Measurements from ENCODE around the gene CFDP1.

The CFDP1 gene

DNA sequence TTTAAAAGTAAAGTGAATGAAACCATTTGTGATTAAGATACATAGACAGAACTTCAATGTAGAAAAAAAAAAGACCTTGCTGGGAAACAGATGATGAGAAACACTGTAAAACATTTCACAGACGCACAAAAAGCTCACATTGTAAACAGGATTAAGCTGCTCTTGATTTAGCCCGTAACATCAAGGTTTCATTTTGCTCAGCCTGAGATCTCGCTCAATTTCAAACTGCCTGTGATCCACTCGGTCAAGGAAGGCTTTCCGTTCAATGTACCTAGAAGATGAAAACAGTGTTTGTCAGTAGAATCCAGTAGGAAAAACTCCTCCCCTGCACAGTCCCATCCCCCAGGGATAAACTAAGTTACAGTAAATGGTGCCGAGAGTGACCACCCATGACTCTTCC, 139.5 kb downstream of the CFDP1 start:
- H3K4me3 ChIP-seq (ENCODE audit: low read depth, low read length): no peak overlapping the region
- TF ChIP-seq, protein P1, sequence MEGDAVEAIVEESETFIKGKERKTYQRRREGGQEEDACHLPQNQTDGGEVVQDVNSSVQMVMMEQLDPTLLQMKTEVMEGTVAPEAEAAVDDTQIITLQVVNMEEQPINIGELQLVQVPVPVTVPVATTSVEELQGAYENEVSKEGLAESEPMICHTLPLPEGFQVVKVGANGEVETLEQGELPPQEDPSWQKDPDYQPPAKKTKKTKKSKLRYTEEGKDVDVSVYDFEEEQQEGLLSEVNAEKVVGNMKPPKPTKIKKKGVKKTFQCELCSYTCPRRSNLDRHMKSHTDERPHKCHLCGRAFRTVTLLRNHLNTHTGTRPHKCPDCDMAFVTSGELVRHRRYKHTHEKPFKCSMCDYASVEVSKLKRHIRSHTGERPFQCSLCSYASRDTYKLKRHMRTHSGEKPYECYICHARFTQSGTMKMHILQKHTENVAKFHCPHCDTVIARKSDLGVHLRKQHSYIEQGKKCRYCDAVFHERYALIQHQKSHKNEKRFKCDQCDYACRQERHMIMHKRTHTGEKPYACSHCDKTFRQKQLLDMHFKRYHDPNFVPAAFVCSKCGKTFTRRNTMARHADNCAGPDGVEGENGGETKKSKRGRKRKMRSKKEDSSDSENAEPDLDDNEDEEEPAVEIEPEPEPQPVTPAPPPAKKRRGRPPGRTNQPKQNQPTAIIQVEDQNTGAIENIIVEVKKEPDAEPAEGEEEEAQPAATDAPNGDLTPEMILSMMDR (IDR thresholded peaks at IDR 0.05; ENCODE audit: borderline replicate concordance, insufficient read depth, low read depth, low read length): no peak

DNA sequence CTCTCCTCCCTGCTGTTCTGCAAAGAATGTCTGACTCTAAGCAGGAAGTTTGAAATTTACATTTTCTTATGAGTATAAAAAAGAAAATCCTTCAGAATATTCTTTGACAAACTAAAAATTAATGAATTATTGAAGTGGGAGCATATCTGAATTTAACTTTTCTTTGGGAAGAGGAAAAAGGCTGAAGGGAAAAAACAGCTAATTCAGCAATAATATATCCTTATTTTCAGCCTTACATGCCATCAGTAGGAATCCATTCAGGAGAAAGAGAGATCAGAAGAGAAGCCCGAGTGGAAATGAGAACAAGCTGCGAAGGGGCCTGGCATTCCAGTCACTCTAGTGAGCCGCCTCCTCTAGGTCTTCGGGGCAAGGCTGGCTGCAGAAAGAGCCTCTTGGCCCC, 140.1 kb downstream of the CFDP1 start:
- TF ChIP-seq, protein P1 (IDR thresholded peaks at IDR 0.05; ENCODE audit: borderline replicate concordance, insufficient read depth, low read depth, low read length): no peak
- no peak overlapping the region for H3K4me3 ChIP-seq (ENCODE audit: low read depth, low read length)

DNA sequence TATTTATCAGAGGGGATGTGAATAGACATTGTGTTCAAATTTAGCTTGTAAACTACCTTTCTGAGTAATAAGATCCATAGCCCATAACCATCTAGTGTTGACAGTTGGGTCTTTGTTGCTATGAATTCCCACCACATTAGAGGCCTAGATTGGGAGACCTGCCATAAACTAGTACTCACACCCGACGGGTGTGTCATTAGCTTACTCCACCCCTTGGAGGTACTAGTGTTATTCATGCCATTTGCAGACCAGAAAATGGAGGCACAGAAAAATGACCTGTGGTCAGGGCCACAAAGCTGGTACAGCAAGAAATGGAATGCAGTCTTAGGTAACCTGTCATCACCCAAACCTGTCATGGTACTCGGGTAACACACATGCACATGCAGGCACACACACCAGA, 140.6 kb downstream of the CFDP1 start:
- TF ChIP-seq, protein P1 (IDR thresholded peaks at IDR 0.05; ENCODE audit: borderline replicate concordance, insufficient read depth, low read depth, low read length): no peak
- no peak overlapping the region for H3K4me3 ChIP-seq (ENCODE audit: low read depth, low read length)

DNA sequence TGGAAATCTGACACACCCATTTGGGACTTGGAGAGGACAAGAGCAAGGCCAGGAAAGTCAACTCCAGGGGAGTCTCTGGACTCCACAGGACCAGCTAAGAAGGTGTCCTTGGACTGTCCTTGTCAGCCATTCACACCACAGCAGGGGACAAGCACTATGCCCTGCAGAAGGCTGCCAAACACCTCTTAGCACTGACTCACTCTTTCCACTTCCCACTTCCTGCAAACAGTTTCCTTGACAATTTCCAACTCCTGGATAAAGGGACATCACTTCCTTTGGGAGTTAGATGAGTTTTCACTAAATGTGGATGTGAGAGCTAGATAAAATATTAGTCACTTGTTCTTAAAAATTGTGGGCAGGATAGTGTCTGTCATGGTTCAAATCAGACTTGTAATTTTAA, 144.1 kb downstream of the CFDP1 start:
- TF ChIP-seq, protein P1 (IDR thresholded peaks at IDR 0.05; ENCODE audit: borderline replicate concordance, insufficient read depth, low read depth, low read length): no peak
- no peak overlapping the region for H3K4me3 ChIP-seq (ENCODE audit: low read depth, low read length)

DNA sequence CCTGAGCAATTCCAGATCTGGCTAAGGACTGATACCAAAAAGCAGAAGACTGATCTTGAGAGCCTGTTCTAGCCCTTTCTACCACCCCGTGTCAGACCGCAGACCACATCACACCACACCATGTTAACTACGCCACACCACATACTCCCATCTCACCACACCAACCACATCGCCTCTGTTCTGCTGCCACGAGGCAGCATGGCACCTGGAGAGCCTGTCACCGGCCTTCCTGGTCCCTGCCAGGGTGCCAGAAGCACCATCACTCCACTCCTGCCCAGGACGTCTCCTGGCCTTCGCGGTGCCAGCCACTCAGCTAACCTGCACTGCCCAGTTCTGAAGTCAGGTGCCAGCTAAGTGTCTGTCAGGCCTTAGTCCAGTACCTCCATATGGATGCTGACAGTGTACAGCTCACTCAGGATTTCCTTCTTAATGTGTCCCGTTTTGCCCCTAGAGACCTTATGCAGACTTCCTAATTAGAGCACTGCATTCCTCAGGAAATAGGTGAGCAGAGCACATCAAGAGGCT, 144.6 kb downstream of the CFDP1 start:
- no peak overlapping the region for H3K4me3 ChIP-seq (ENCODE audit: low read depth, low read length)
- TF ChIP-seq, protein P1 (IDR thresholded peaks at IDR 0.05; ENCODE audit: borderline replicate concordance, insufficient read depth, low read depth, low read length): no peak

DNA sequence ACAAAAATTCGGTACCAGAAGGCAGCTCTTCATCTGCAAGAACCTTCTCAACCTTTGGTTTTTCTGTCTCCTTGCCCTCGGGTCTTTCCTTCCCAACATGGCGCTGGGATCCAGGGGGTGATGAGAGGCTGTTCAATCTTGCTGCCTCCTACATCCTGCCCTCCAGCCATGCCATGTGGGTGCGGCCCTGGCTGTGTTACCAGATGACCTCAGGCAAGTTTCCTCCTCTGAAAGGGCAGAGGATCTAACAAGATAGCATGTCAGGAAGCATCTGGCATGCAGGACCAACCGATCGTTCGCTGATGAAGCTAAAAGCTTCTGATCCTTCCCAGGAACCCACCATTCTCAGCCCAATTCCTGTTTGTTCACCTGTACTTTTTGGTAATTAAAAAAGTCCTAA, 145.1 kb downstream of the CFDP1 start:
- H3K4me3 ChIP-seq (ENCODE audit: low read depth, low read length): no peak overlapping the region
- TF ChIP-seq, protein P1 (IDR thresholded peaks at IDR 0.05; ENCODE audit: borderline replicate concordance, insufficient read depth, low read depth, low read length): no peak

DNA sequence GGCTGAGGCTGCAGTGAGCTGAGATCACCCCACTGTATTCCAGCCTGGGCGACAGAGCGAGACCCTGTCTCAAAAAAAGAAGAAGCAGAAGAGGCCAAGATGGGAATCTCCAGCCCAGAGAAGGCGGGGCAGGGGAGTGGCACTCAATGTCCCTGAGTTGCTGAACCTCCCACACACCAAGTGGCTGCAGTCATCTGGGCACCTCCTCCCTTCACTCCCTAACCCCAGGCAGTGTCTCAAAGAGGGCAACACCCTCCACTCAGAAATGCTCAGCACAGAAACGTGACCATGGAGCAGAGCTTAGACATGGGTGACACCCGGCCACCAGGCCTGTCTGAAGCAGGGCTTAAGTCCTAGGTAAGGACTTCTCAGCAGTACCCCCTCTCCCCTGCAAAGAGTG, 145.6 kb downstream of the CFDP1 start:
- TF ChIP-seq, protein P1 (IDR thresholded peaks at IDR 0.05; ENCODE audit: borderline replicate concordance, insufficient read depth, low read depth, low read length): no peak
- no peak overlapping the region for H3K4me3 ChIP-seq (ENCODE audit: low read depth, low read length)
